Testis (tissue), 3 donors: ENCODE measurements around the gene SVIL. TPM values are rescaled to one million over a fixed set of nuclear protein-coding genes. Genes with fewer than 3 reads are reported as not detected.
A peak's percentile ranks its signal among the peaks of the same experiment; 100 is the strongest.

Experiments used
- DNase-seq: peaks from one replicate; pipeline ENCODE4 v3.0.0-alpha.2; 2019
- H3K27ac ChIP-seq, 2 donors: fragments of 200-600 bp; sonication (generic); one replicate each; pipeline ENCODE4 v1.5.1; 2019
- H3K27me3 ChIP-seq: fragments of 200-600 bp; sonication (generic); one replicate; pipeline ENCODE4 v1.5.1; 2019
- H3K36me3 ChIP-seq: fragments of 200-600 bp; sonication (generic); one replicate; pipeline ENCODE4 v1.5.1; 2017; ENCODE audit warnings: low read depth; ENCODE audit errors: missing control alignments
- H3K4me1 ChIP-seq: fragments of 200-600 bp; sonication (generic); one replicate; pipeline ENCODE4 v1.5.1; 2019
- H3K4me3 ChIP-seq, 2 donors: fragments of 200-600 bp; sonication (generic); one replicate each; pipeline ENCODE4 v1.5.1; 2017 to 2019
- H3K9me3 ChIP-seq: fragments of 200-600 bp; sonication (generic); one replicate; pipeline ENCODE4 v1.5.1; 2017
- POLR2A ChIP-seq: fragments of 450-650 bp; IDR thresholded peaks from one replicate; pipeline ENCODE4 v1.6.1; 2017; ENCODE audit warnings: antibody characterized with exemption, mild to moderate bottlenecking, moderate library complexity
- WGBS, 2 donors: methylation state at CpG; one replicate each; pipeline ENCODE4 v1.1.5; 2018; 5-methylcytosine and 5-hydroxymethylcytosine counted together
- intact Hi-C: fragments of 100-400 bp; cut with DNase I; formaldehyde crosslinking; loops from one replicate; pipeline ENCODE4 v1.15.1; 2023; ENCODE audit warnings: low total_unique reads
- polyA plus RNA-seq: library from polyadenylated mRNA; stranded (reverse); fragments of 350-450 nt; fragmentation: Illumina TruSeq; extraction: RNeasy Lipid Tissue Mini Kit (QIAGEN cat#74804); gene quantifications from one replicate; pipeline ENCODE4 v1.2.3, GENCODE V29; 2014; ENCODE audit warnings: low read depth, low replicate concordance; ENCODE audit not compliant: insufficient read depth
- total RNA-seq, 2 donors: library from RNA; depleted of rRNA; stranded (reverse); fragments of >200 nt; gene quantifications; one replicate each; pipeline ENCODE4 v1.2.3, GENCODE V29; 2016
- TF ChIP-seq, protein P1 (sequence below), 3 experiments: fragments of 450-650 bp in 2 of 3; fragments of 200-600 bp in 1 of 3; sonication (generic) in 1 of 3; IDR thresholded peaks; one replicate each; pipeline ENCODE4 v1.5.1; 2016 to 2019; ENCODE audit warnings: antibody characterized with exemption in 3 of 3, mild to moderate bottlenecking in 2 of 3, moderate library complexity in 1 of 3

Gene SVIL
- total and polyA plus RNA-seq, 3 donors from 2014 or later = 44.7 to 67.6 (median 63.1) TPM

GRCh38 chr10:29649561-29650551, 15.1 kb upstream of the SVIL start:
- no peak for TF ChIP-seq POLR2A
- TF ChIP-seq, protein P1, sequence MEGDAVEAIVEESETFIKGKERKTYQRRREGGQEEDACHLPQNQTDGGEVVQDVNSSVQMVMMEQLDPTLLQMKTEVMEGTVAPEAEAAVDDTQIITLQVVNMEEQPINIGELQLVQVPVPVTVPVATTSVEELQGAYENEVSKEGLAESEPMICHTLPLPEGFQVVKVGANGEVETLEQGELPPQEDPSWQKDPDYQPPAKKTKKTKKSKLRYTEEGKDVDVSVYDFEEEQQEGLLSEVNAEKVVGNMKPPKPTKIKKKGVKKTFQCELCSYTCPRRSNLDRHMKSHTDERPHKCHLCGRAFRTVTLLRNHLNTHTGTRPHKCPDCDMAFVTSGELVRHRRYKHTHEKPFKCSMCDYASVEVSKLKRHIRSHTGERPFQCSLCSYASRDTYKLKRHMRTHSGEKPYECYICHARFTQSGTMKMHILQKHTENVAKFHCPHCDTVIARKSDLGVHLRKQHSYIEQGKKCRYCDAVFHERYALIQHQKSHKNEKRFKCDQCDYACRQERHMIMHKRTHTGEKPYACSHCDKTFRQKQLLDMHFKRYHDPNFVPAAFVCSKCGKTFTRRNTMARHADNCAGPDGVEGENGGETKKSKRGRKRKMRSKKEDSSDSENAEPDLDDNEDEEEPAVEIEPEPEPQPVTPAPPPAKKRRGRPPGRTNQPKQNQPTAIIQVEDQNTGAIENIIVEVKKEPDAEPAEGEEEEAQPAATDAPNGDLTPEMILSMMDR (IDR thresholded peaks at IDR 0.05) = no peak
- no peaks in the 10 kb centered on the region for H3K27me3 ChIP-seq
- no peak for DNase-seq
- 66% methylated on average over 7 of the region's 7 CpGs for WGBS, 2 donors
- H3K4me3 ChIP-seq = no peak overlapping the region
- no peaks in the 10 kb centered on the region for H3K36me3 ChIP-seq
- no peaks in the 10 kb centered on the region for H3K9me3 ChIP-seq
- peaks cover 38% of the 10 kb centered on the region for H3K4me1 ChIP-seq
- H3K27ac ChIP-seq = peak overlapping the region in 1 of 2 donors; percentile 88
- intact Hi-C loops = no loop called here

GRCh38 chr10:29648983-29649268, 14.2 kb upstream of the SVIL start:
- DNase-seq = peak; percentile 63
- WGBS, 2 donors = 44 to 57% methylated on average over 1 of the region's 1 CpG
- H3K27ac ChIP-seq = peak overlapping the region; percentile 73 to 88
- no peak overlapping the region for H3K4me3 ChIP-seq
- no peaks in the 10 kb centered on the region for H3K27me3 ChIP-seq
- TF ChIP-seq, protein P1 (IDR thresholded peaks at IDR 0.05) = no peak
- no peak for TF ChIP-seq POLR2A
- no peaks in the 10 kb centered on the region for H3K9me3 ChIP-seq
- intact Hi-C loops = no loop called here
- no peaks in the 10 kb centered on the region for H3K36me3 ChIP-seq
- peaks cover 45% of the 10 kb centered on the region for H3K4me1 ChIP-seq

- Histone ChIP-seq H3K4me1 (peaks cover 50% of the 10 kb centered on the region), H3K9me3 (no peaks in the 10 kb centered on the region), H3K27me3 (no peaks in the 10 kb centered on the region), H3K4me3 (no peak overlapping the region), H3K36me3 (no peaks in the 10 kb centered on the region), H3K27ac (peak overlapping the region; percentile 73 to 88)
- intact Hi-C loops = no loop called here
- 44 to 58% methylated on average over 9 of the region's 9 CpGs for WGBS, 2 donors
- DNase-seq = peak; percentile 51
- TF ChIP-seq POLR2A = no peak
- TF ChIP-seq, protein P1 (IDR thresholded peaks at IDR 0.05) = no peak
Measured at GRCh38 chr10:29648114-29648982, 13.6 kb upstream of the SVIL start.

DNA sequence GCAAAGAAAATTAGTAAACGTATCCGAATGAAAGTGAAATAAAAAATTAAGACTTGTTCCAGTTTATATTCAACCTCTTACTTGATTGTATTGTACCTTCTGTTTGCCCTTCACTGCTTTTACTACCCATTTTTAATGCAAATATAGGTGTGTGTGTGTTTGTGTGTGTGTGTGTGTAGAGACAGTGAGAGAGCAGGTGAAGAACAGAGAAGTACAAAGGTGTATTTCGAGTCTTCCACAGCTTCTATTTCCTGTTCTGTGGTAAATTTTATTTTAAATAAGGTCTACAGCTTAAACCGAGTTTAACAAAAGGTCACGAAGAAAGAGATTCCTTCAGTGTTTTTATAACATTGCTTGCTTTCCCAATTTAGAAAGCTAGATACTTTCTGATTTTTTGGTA, 12.7 kb upstream of the SVIL start:
- peaks cover 59% of the 10 kb centered on the region for H3K4me1 ChIP-seq
- intact Hi-C loops = no loop called here
- H3K36me3 ChIP-seq = no peaks in the 10 kb centered on the region
- H3K27me3 ChIP-seq = no peaks in the 10 kb centered on the region
- no peaks in the 10 kb centered on the region for H3K9me3 ChIP-seq
- 44 to 58% methylated on average over 5 of the region's 5 CpGs for WGBS, 2 donors
- no peak for TF ChIP-seq POLR2A
- TF ChIP-seq, protein P1 (IDR thresholded peaks at IDR 0.05) = no peak
- H3K27ac ChIP-seq = peak overlapping the region; percentile 57 to 88
- DNase-seq = no peak
- H3K4me3 ChIP-seq = no peak overlapping the region
